ENCODE measurements around the gene NCAPG. TPM values are rescaled to one million over a fixed set of nuclear protein-coding genes. Genes with fewer than 3 reads are reported as not detected.

The NCAPG gene
- total RNA-seq, 1 donor from 2014 or later: 17.0 TPM

GRCh38 chr4:17865866-17866363, 55.1 kb downstream of the NCAPG start:
- Mint-ChIP-seq H3K9me3 (peaks cover 21% of the 10 kb centered on the region), H3K4me3 (no peak overlapping the region), H3K4me1 (no peaks in the 10 kb centered on the region), H3K36me3 (peaks cover 25% of the 10 kb centered on the region), H3K27ac (no peak overlapping the region), H3K27me3 (ENCODE audit: low read depth) (no peaks in the 10 kb centered on the region)
- no peak for DNase-seq (ENCODE audit: low spot score in 2 of 2, unreplicated experiment in 2 of 2)
- TF ChIP-seq CTCF (IDR thresholded peaks at IDR 0.05; ENCODE audit: unreplicated experiment): no peak

- Mint-ChIP-seq H3K27ac (no peak overlapping the region), H3K4me3 (no peak overlapping the region), H3K9me3 (peaks cover 16% of the 10 kb centered on the region), H3K27me3 (ENCODE audit: low read depth) (no peaks in the 10 kb centered on the region), H3K4me1 (no peaks in the 10 kb centered on the region), H3K36me3 (peaks cover 22% of the 10 kb centered on the region)
- no peak for TF ChIP-seq CTCF (IDR thresholded peaks at IDR 0.05; ENCODE audit: unreplicated experiment)
- DNase-seq (ENCODE audit: low spot score in 2 of 2, unreplicated experiment in 2 of 2): no peak
Observed at GRCh38 chr4:17866810-17867209, 56.0 kb downstream of the NCAPG start.

DNA sequence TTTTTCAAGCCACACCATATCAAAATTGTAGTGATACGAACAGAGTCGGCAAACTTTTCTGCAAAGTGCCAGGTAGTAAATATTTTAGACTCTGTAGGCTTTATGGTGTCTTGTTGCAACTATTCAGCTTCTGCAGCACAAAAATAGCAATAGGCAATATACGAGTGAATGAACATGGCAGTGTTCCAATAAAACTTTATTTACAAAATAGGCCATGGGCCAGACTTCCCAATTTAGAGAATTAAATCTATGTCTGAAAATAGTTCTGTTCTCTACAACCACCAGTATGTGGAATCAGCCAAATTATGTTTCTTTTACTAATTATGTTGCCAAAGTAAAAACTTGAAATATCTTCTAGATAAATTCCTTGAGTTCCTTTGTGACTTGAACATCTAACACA, 56.5 kb downstream of the NCAPG start:
- H3K4me1 Mint-ChIP-seq: no peaks in the 10 kb centered on the region
- no peak for TF ChIP-seq CTCF (IDR thresholded peaks at IDR 0.05; ENCODE audit: unreplicated experiment)
- H3K4me3 Mint-ChIP-seq: no peak overlapping the region
- no peaks in the 10 kb centered on the region for H3K27me3 Mint-ChIP-seq (ENCODE audit: low read depth)
- no peak overlapping the region for H3K27ac Mint-ChIP-seq
- peaks cover 17% of the 10 kb centered on the region for H3K36me3 Mint-ChIP-seq
- no peak for DNase-seq (ENCODE audit: low spot score in 2 of 2, unreplicated experiment in 2 of 2)
- peaks cover 12% of the 10 kb centered on the region for H3K9me3 Mint-ChIP-seq

DNA sequence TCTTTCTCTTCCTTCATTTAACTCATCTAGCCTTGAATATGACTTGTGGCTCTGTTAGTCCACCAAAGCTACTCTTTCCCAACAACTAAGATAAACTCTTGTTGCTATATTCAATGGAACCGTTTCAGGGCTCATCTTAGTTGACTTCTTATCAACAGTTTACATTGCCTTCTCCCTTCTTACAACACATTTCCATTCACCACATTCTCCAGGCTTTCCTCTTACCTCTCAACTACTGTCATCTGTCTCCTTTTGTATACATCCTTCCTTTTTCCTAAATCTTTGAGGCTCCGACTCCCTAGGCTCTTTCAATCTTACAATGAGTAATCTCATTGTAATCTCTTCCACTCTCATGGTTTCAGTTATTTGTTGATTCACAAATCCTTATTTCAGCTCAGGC, 58.5 kb downstream of the NCAPG start:
- Mint-ChIP-seq H3K27ac (no peak overlapping the region), H3K36me3 (peaks cover 3% of the 10 kb centered on the region), H3K27me3 (ENCODE audit: low read depth) (no peaks in the 10 kb centered on the region), H3K9me3 (no peaks in the 10 kb centered on the region), H3K4me1 (no peaks in the 10 kb centered on the region), H3K4me3 (no peak overlapping the region)
- no peak for DNase-seq (ENCODE audit: low spot score in 2 of 2, unreplicated experiment in 2 of 2)
- TF ChIP-seq CTCF (IDR thresholded peaks at IDR 0.05; ENCODE audit: unreplicated experiment): no peak

DNA sequence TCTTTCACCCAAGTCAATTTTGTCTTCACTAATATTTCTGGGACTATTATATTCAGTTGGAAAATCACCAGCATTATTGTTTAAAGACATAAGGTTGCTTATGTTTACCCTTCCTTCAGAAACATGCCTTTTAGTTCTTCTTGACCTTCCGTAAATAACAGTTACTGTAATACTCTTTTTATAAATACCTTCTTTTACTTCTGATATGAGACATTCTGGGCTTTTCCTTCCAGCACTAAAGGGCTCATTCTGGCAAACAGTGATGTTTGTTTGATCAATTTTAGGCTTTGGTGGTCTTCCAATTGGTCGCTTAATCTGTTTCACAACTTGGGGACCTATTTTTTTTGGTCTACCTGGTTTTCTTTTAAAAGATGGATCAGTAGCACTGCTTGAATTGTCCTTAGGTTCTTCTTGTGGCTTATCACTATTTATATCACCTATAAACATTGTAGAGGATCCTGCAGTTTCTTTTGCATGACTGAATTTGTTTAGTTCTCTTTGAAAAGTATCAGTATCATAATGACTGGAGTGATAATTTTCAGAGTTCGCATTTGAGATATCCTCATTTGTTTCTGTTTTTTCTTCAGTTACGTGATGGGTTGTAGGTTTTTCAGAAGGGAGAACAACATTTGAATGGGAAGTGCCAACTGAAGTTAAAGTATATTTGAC, 64.8 kb downstream of the NCAPG start:
- H3K4me1 Mint-ChIP-seq: no peaks in the 10 kb centered on the region
- H3K9me3 Mint-ChIP-seq: peaks cover 23% of the 10 kb centered on the region
- no peaks in the 10 kb centered on the region for H3K27me3 Mint-ChIP-seq (ENCODE audit: low read depth)
- no peak overlapping the region for H3K4me3 Mint-ChIP-seq
- TF ChIP-seq CTCF (IDR thresholded peaks at IDR 0.05; ENCODE audit: unreplicated experiment): no peak
- H3K36me3 Mint-ChIP-seq: peaks cover 13% of the 10 kb centered on the region
- no peak for DNase-seq (ENCODE audit: low spot score in 2 of 2, unreplicated experiment in 2 of 2)
- no peak overlapping the region for H3K27ac Mint-ChIP-seq

All from mesothelial cell of epicardium (in vitro differentiated cells).